ENCODE measurements around the gene CLMN. TPM values are rescaled to one million over a fixed set of nuclear protein-coding genes. Genes with fewer than 3 reads are reported as not detected.

CLMN gene
- total RNA-seq, 1 experiment from 2014 or later: 0.71 TPM

GRCh38 chr14:95345032-95345431 is 25.3 kb upstream of the CLMN start:
- no peak for DNase-seq (ENCODE audit: low read depth)

DNA sequence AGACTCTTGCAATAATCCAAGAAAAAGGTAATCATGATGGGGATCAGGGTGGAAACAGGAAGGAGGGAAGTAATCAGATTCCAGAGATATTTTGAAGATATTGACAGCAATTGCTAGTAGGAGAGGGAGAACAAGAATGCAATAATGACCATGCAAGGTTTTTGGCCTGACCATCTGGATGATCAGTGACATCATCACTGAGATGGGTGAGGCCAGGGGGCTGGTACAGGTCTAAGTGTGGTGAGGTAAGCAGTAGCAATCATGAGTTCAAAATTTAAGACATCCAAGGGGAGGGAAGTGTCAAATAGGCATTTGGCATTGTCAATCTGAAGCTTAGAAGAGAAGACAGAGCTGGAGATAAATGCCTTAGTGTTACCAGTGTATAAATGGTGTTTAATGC is 24.8 kb upstream of the CLMN start:
- no peak for DNase-seq (ENCODE audit: low read depth)

DNA sequence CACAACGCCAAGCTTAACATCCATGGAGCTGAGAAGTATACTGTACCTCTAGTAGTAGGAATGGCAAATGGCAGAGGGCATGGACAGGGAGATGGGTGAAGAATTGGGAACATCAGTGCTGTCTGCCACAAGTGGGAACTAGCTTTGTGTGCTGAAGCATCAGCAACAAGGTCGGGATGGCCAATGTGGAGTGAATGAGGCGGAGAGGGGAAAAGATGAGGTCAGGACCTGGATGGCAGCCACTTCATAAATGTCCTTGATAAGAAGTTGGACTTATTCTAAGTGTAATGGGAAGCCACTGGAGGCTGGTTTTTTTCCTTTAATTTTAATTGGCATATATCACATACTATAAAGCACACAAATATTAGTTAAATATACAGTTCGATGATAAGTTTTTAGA is 21.9 kb upstream of the CLMN start:
- no peak for DNase-seq (ENCODE audit: low read depth)

DNA sequence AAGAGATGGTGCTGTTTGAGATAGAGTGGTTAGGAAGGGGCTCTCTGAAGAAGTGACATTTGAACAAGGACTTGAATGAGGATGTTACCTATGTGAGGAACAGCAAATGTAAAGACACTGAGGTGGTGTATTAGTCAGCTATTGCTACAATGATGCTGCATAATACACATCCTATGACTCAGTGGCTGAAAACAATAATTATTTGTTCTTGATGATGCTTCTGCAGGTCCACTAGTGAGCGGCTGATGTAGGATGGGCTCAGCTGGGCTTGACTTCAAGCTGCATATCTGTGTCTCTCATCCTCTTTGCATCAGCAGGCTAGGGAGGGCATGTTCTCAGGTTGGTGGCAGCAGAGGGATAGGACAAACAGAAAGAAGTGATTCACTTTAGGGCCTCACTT is 21.4 kb upstream of the CLMN start:
- DNase-seq (ENCODE audit: low read depth): no peak

DNA sequence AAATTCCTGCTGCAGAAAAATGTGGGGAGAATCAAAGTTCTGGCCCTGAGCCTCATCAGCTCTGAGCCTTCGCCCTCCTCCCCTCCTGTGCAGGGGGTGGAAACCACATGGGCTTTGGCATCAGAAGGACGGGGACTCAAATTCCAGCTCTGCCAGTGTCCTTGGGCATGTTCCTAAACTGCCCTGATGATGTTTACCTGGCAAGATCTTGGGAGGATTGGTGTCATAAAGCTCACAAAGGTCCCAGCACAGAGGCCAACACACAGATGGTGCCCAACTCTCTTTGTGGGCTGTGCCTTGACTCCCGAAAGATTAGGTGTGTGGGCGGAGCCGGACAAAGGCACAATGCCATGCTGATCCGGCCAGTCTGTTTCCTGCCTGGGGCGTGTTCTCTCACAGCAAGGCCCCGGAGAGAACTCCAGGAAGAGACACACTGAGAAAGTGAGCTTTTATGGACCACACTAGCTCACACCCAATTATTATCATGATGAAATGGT is 20.5 kb upstream of the CLMN start:
- DNase-seq (ENCODE audit: low read depth): peak; percentile 9

GRCh38 chr14:95339301-95339865 is 19.7 kb upstream of the CLMN start:
- DNase-seq (ENCODE audit: low read depth): no peak

GRCh38 chr14:95338436-95338835 is 18.7 kb upstream of the CLMN start:
- DNase-seq (ENCODE audit: low read depth): no peak

GRCh38 chr14:95337041-95337595 is 17.4 kb upstream of the CLMN start:
- DNase-seq (ENCODE audit: low read depth): no peak

- no peak for DNase-seq (ENCODE audit: low read depth)
Observed at GRCh38 chr14:95336192-95336760, 16.6 kb upstream of the CLMN start.

DNA sequence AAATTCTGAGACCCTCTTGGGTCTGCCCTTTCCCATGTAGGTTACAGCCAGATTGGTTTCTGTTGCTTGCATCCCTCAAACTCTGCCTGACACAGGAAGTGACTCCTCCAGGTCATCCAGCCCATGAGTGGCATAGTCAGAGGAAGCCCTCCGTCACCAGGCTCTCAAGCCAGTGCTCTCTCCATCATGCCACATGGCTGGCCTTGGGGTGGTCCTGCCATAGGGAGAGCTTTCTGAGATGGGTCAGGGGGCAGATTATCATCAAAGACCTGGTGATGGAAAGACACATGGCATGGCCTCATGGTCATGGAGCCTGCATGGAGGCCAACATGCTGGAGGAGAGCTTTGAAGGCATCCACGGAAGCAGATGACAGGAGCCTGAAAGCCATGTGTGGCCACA is 15.4 kb upstream of the CLMN start:
- DNase-seq (ENCODE audit: low read depth): no peak

DNA sequence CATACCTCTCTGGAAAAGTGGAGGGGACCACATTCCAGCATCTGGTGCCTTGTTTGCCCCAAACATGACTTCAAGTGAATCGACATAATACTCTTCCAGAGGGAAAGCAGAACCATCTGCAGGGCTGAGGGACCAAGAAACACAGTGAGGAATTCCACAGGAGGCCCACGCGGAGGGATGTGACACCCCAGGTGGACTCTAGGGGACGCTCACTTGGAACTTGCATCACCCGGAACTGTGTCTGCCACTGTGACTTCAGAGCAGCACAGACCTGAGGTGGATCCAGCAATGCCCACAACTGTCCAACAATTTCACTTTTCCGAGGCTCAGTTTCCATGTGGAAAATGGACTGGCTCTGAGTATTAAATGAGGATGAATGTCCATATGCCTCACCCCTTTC is 14.3 kb upstream of the CLMN start:
- no peak for DNase-seq (ENCODE audit: low read depth)

- DNase-seq (ENCODE audit: low read depth): no peak
Observed at GRCh38 chr14:95332641-95333040, 12.9 kb upstream of the CLMN start.

DNA sequence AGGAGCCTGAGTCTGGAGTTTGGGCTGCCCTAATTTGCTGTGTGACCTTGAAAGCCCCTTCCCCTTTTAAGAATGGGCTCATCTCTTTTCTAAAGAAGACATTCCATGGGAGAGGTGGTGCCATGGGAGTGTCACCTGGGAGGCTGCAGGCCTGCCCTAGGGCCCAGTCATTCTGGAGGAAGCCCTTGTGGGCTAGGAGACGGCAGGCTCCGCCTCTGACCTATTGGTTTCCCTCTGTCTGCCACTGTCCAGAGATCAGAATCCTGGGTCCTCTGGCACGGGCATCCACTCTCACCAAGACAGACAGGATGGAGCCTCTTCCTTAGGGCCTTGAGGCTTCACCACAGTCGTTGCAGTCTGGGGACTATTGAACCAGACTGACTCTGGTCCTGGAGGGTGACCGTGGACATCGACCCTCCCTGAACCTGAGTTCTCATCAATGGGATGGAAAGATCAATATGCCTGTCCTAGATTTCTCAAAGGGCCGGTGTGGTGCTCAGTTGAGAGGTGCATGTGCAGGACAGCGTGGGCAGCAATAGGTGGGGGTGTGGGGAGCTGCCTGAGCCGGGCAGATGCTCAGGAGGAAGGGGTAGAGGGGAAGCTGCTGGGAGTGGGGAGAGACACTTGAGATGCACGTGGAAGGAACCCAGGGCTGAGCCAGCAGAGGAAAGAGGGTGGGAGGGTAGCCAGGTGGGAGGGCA is 12.2 kb upstream of the CLMN start:
- no peak for DNase-seq (ENCODE audit: low read depth)

GRCh38 chr14:95330591-95331370 is 11.1 kb upstream of the CLMN start:
- DNase-seq (ENCODE audit: low read depth): no peak

DNA sequence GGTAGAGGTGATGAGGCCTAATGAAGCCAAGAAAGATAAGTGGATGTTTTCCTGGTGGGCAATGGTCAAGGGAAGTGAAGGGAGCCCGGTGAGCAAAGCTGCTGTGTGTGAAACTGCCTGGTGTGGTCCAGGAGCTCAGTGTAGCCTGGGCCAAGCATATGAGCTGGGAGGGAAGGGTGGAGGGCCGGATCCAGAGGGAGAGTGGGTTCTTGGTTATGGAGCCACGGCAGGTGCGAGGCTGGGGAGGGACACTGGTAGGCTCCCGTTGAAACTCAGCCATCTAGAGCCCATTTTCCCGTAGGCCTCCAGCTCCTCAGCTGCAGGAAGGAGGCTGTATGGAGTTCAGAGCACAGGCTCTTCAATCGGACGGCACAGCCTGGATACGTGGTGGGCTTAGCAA is 10.2 kb upstream of the CLMN start:
- no peak for DNase-seq (ENCODE audit: low read depth)

DNA sequence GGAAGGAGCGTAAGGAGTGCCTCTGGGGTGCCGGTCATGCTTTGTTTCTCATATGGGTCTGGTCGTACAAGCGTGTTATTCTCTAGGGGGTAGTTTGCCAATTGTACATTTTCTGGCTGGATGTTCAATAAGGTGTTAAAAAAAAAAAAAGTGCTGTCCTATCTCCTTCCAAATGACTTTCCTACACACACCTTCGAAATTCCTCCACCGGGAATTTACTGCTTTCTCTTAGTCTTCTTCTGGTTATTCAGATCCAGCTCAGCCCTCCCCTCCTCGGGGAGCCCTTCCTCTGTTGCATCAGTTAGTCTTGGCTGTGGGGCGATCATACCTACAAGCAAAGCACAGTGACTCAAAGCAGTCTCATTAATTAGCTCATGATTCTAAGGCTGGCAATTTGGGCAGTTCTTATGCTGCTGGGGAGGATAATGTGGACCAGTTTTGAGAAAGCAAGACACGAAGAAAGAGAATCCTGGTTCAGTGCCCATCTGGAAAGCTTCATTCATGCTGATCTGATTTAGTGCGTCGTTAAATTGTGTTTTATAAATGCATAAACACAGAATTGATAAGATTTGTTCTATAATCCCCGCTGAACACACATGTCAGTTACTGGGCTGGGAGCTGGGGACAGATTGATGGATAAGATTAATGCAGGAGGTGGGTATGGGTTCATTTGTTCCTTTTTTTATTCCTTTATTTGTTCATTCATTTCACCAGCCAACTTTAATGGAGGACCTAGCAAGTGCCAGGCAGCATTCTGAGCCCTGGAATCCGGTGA is 9.2 kb upstream of the CLMN start:
- DNase-seq (ENCODE audit: low read depth): no peak

DNA sequence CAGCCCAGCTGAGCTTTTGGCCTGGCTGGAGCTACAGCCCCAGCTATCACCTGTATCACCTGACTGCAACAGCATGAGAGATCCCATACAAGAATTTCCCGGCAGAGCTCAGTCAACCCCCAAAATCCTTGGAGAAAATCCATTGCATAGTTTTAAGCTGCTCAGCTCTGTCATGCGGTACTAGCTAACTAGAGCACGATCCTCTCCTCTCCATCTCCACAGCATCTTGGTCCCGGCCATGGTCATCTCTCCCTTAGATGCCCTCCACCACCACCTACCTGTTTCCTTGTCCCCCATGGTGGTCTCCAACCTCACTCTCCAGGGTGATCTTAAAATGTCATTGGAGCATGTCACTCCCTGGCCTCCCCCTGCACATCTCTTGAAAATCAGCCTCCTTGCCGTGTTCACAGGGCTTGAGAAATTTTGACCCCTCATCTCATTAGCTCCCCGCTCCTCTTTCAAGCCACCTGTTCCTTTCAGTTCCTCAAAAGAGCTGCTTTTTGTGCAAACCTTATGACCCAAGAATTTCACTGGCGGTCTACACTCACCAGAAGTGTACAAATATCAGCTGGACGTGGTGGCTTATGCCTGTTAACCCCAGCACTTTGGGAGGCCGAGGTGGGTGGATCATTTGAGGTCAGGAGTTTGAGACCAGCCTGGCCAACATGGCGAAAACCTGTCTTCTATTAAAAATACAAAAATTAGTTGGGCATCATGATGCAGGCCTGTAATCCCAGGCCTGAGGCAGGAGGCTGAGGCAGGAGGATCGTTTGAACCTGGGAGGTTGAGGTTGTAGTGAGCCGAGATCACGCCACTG is 8.1 kb upstream of the CLMN start:
- no peak for DNase-seq (ENCODE audit: low read depth)

GRCh38 chr14:95326987-95327386 is 7.3 kb upstream of the CLMN start:
- no peak for DNase-seq (ENCODE audit: low read depth)

DNA sequence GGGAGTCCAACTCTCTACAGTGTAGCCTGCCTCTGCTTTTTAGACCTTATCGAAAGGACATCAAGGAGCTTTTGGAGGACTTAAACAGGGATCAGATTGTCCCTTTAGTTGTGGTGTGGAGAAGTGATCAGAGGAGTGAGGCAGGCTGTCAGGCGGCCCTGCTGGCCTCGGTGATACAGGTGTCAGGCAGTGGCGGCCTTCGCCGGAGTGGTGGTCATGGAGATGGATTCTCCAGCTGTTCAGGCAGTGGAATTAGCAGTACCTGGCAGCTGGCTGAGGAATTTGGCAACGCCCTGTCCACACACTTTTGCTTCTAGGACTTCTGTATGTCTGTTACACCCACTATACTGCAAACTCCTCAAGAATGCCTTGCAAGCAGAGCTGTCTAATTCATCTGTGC is 4.2 kb upstream of the CLMN start:
- DNase-seq (ENCODE audit: low read depth): no peak

DNA sequence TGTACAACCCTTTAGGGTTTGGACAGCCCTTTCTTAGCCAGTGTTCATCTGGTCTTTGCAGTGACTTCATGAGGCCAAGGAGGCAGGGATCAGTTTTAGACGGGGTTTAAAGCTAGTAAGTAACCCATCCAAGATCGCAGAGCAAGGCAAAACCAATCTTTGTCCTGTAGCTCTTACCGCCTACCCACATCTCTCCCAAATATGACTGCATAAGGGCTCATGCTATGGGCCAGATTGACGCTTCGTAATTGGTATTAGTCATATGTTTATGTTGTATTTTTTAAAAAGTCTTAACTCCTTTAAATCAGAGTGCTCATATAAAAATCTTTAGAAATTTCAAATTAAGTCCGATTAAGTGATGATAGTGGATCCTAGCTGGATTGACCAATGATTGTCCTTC is 3.7 kb upstream of the CLMN start:
- DNase-seq (ENCODE audit: low read depth): no peak

DNA sequence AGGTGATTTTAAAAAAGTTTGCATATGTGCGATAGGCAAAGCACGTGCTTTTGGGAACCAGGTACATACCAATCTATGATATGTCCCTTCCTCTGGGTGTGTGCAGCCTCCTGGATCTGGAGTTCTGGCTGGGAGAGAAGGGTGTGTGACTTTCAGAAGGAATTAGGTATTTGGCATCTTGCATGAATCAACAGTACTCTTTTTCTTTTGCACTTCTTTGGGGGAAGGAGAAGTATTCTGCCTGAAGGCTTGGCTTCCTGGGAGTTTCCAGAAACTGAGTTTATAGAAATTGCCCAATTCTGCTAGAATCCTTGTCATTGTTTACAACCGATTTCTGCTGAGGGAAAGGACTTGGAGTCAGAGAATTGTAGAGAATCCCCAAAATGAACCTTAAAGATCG is 2.9 kb upstream of the CLMN start:
- DNase-seq (ENCODE audit: low read depth): no peak

Data from M059J (cell line).